Measurements from ENCODE around the gene DDX59. TPM values are rescaled to one million over a fixed set of nuclear protein-coding genes. Genes with fewer than 3 reads are reported as not detected.

Gene DDX59
- total and polyA plus RNA-seq, 9 of the 15 experiments (the other 6 are each of a cell fraction or from before 2014, with no cell fraction given): 8.3 to 30.4 (median 19.8) TPM

- TF ChIP-seq ZNF12 (CRISPR knock-in tag; IDR thresholded peaks at IDR 0.05) (no peak), SMARCC2 (IDR thresholded peaks at IDR 0.05; ENCODE audit: low read depth) (no peak; the same call in 1 of the 2 replicates), SAFB2 (IDR thresholded peaks at IDR 0.05; ENCODE audit: borderline replicate concordance, low read depth, low read length, severe bottlenecking) (no peak), CBX1 (IDR thresholded peaks at IDR 0.05; ENCODE audit: low read depth) (peak; percentile 89), ZNF232 (CRISPR knock-in tag; IDR thresholded peaks at IDR 0.05) (peak; percentile 87; the same call in 1 of the 2 replicates), GTF2F1 (IDR thresholded peaks at IDR 0.05; ENCODE audit: low read depth, low read length) (0 out of 2 replicates have a peak, but pooled peaks have one; percentile 68), HEY1 (CRISPR knock-in tag; IDR thresholded peaks at IDR 0.05; ENCODE audit: borderline replicate concordance) (0 out of 2 replicates have a peak, but pooled peaks have one; percentile 43), NCOA6 (IDR thresholded peaks at IDR 0.05) (no peak), ZNF766 (CRISPR knock-in tag; conservative IDR thresholded peaks at IDR 0.05) (no peak; the same call in none of the 2 replicates), PHB2 (IDR thresholded peaks at IDR 0.05; ENCODE audit: low read depth) (no peak), DIDO1 (tag; IDR thresholded peaks at IDR 0.05; ENCODE audit: low read depth) (no peak), HDGF (IDR thresholded peaks at IDR 0.05) (no peak), RBM25 (IDR thresholded peaks at IDR 0.05; ENCODE audit: low read depth, low read length, severe bottlenecking) (peak; percentile 66), U2AF2 (optimal IDR thresholded peaks at IDR 0.05; ENCODE audit: low read depth, low read length) (no peak)
- TF ChIP-seq, protein P1, sequence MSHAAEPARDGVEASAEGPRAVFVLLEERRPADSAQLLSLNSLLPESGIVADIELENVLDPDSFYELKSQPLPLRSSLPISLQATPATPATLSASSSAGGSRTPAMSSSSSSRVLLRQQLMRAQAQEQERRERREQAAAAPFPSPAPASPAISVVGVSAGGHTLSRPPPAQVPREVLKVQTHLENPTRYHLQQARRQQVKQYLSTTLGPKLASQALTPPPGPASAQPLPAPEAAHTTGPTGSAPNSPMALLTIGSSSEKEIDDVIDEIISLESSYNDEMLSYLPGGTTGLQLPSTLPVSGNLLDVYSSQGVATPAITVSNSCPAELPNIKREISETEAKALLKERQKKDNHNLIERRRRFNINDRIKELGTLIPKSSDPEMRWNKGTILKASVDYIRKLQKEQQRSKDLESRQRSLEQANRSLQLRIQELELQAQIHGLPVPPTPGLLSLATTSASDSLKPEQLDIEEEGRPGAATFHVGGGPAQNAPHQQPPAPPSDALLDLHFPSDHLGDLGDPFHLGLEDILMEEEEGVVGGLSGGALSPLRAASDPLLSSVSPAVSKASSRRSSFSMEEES (CRISPR knock-in tag; IDR thresholded peaks at IDR 0.05): no peak
- TF ChIP-seq, protein P2, sequence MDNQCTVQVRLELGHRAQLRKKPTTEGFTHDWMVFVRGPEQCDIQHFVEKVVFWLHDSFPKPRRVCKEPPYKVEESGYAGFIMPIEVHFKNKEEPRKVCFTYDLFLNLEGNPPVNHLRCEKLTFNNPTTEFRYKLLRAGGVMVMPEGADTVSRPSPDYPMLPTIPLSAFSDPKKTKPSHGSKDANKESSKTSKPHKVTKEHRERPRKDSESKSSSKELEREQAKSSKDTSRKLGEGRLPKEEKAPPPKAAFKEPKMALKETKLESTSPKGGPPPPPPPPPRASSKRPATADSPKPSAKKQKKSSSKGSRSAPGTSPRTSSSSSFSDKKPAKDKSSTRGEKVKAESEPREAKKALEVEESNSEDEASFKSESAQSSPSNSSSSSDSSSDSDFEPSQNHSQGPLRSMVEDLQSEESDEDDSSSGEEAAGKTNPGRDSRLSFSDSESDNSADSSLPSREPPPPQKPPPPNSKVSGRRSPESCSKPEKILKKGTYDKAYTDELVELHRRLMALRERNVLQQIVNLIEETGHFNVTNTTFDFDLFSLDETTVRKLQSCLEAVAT (IDR thresholded peaks at IDR 0.05): peak in 1 of 2 experiments; percentile 73; a peak in 2 of 4 replicates
- TF ChIP-seq, protein P3, sequence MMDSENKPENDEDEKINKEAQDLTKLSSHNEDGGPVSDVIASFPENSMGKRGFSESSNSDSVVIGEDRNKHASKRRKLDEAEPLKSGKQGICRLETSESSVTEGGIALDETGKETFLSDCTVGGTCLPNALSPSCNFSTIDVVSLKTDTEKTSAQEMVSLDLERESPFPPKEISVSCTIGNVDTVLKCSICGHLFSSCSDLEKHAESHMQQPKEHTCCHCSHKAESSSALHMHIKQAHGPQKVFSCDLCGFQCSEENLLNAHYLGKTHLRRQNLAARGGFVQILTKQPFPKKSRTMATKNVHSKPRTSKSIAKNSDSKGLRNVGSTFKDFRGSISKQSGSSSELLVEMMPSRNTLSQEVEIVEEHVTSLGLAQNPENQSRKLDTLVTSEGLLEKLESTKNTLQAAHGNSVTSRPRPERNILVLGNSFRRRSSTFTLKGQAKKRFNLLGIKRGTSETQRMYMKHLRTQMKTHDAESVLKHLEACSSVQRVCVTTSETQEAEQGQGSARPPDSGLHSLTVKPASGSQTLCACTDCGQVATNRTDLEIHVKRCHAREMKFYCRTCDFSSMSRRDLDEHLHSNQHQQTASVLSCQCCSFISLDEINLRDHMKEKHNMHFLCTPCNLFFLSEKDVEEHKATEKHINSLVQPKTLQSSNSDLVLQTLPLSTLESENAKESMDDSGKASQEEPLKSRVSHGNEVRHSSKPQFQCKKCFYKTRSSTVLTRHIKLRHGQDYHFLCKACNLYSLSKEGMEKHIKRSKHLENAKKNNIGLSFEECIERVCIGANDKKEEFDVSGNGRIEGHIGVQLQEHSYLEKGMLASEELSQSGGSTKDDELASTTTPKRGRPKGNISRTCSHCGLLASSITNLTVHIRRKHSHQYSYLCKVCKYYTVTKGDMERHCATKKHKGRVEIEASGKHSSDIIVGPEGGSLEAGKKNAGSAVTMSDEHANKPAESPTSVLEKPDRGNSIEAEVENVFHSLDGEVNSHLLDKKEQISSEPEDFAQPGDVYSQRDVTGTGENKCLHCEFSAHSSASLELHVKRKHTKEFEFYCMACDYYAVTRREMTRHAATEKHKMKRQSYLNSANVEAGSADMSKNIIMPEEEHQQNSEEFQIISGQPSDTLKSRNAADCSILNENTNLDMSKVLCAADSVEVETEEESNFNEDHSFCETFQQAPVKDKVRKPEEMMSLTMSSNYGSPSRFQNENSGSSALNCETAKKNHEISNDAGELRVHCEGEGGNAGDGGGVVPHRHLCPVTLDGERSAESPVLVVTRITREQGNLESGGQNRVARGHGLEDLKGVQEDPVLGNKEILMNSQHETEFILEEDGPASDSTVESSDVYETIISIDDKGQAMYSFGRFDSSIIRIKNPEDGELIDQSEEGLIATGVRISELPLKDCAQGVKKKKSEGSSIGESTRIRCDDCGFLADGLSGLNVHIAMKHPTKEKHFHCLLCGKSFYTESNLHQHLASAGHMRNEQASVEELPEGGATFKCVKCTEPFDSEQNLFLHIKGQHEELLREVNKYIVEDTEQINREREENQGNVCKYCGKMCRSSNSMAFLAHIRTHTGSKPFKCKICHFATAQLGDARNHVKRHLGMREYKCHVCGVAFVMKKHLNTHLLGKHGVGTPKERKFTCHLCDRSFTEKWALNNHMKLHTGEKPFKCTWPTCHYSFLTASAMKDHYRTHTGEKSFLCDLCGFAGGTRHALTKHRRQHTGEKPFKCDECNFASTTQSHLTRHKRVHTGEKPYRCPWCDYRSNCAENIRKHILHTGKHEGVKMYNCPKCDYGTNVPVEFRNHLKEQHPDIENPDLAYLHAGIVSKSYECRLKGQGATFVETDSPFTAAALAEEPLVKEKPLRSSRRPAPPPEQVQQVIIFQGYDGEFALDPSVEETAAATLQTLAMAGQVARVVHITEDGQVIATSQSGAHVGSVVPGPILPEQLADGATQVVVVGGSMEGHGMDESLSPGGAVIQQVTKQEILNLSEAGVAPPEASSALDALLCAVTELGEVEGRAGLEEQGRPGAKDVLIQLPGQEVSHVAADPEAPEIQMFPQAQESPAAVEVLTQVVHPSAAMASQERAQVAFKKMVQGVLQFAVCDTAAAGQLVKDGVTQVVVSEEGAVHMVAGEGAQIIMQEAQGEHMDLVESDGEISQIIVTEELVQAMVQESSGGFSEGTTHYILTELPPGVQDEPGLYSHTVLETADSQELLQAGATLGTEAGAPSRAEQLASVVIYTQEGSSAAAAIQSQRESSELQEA (IDR thresholded peaks at IDR 0.05; ENCODE audit: low read depth): no peak
Measured at GRCh38 chr1:200669314-200670241, at the start of gene DDX59 (continued).

Measured in K562 (cell line).